22Rv1 (cell line): Measurements from ENCODE around the gene PLXNA4.

Experiments used
- CTCF ChIP-seq: fragments of 450-650 bp; IDR thresholded peaks from 2 replicates; pipeline ENCODE4 v1.5.1; 2017; ENCODE audit warnings: mild to moderate bottlenecking
- ZFX ChIP-seq: fragments of 450-650 bp; IDR thresholded peaks from 2 replicates; pipeline ENCODE4 v1.6.1; 2017; ENCODE audit warnings: antibody characterized with exemption, borderline replicate concordance

- TF ChIP-seq CTCF (no peak), ZFX (no peak)
Measured at GRCh38 chr7:132400561-132401142, 175.6 kb downstream of the PLXNA4 start.
